ENCODE data around the gene ANXA11.

The ANXA11 gene

DNA sequence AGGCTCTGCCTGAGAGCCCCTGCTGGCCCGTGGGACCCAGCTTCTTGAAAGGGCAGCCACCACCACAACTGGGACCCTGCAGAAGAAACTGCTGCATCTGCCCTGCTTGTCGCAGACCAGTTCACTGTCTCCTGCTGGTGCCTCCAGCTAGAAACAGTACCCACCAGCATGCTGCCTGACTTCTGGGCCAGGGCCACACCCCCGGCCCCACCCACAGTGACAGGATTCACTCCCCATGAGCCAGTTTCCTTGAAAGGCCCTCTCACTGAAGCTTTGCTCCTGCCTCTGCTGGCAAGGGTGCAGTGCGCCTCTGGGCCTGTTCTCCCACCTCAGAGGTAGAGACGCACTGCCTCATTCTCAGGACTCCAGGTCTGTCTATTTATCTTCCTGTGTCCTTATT lies 32.4 kb downstream of the ANXA11 start:
- no peak for TF ChIP-seq CTCF (IDR thresholded peaks at IDR 0.05; ENCODE audit: low read depth, low read length)
- H3K4me3 ChIP-seq (ENCODE audit: low read depth, low read length), result no peak overlapping the region

DNA sequence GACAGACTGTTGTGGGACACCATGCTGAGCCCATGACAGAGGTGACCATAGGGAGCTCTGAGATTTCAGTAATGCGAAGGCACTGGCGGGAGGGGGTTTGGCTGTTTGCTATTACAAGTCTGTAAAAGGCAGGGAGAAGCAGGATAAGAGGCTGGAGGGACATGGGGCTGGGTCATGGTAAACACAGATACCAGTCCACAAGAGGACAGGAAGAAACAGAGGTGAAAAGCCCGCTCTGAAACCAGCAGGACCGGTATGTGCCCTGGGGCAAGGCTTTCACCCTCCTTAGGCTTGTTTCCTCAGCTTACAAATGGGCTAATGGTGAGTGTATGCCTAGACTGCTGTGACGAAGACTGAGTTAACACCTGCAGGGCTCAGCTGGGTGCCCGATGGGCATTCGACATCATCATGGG lies 34.1 kb downstream of the ANXA11 start:
- no peak for TF ChIP-seq CTCF (IDR thresholded peaks at IDR 0.05; ENCODE audit: low read depth, low read length)
- H3K4me3 ChIP-seq (ENCODE audit: low read depth, low read length), result no peak overlapping the region

- H3K4me3 ChIP-seq (ENCODE audit: low read depth, low read length), result no peak overlapping the region
- no peak for TF ChIP-seq CTCF (IDR thresholded peaks at IDR 0.05; ENCODE audit: low read depth, low read length)
These were observed 34.7 kb downstream of the ANXA11 start for GRCh38 chr10:80170641-80171040.

DNA sequence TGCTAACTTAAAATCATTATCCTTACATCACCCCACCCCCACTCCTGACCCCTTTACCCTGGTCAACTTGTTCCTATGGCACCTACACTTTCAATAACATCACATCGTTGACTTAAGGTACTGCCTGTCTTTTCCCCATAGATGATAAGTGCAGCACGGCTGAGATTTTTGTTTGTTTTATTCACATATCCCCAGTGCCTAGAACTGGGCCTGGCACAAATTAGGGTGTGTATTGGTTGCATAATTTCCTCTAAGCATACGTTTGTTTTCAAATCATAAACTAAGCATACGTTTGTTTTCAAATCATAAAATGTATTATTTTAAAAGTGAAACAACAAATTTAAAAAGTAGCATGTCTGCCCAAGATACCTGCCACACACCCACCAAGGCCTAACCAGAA lies 35.3 kb downstream of the ANXA11 start:
- no peak for TF ChIP-seq CTCF (IDR thresholded peaks at IDR 0.05; ENCODE audit: low read depth, low read length)
- no peak overlapping the region for H3K4me3 ChIP-seq (ENCODE audit: low read depth, low read length)

DNA sequence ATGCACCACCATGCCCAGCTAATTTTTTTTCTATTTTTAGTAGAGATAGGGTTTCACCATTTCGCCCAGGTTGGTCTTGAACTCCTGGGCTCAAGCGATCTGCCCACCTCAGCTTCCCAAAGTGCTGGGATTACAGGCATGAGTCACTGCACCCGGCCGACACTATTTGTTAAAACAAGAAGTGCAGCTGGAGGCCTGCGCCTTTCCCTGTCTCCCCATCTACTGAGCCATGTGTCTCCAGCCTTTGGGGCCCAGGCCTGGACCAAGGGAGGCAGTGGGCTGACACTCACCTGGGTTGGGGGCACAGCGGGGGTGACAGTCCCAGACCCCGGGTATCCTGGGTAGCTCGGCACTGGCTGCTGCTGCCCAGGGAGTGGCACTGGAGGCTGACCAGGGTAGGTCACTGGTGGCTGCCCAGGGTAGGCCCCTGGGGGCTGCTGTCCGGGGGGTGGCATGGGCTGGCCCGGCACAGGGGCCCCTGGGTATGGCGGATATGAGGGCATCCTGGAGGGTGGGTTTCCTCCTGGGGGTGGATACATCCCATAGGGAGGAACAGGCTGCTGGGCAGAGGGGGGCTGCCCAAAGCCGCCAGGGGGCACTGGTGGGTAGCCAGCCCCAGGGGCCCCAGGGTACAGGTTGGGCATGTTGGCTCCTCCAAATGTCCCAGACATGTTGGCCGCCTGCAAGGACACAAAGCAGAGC lies 36.5 kb downstream of the ANXA11 start:
- no peak for TF ChIP-seq CTCF (IDR thresholded peaks at IDR 0.05; ENCODE audit: low read depth, low read length)
- H3K4me3 ChIP-seq (ENCODE audit: low read depth, low read length), result no peak overlapping the region

DNA sequence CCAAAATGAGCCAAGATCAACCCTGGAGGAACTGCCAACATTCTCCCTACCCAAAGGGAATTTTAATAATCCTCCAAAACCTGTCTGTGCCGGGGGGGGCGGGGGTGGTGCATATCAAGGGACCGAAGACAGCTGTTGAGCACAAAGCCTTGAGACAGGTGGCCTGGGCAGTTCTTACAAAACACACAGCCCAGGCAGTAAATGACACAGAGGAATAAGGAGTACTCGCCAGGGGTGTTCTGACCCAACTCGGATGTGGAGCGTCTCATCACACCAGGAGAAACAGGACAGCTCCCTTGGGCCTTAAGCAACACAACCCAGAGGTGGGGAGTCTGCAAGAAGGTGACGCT lies 37.2 kb downstream of the ANXA11 start:
- TF ChIP-seq CTCF (IDR thresholded peaks at IDR 0.05; ENCODE audit: low read depth, low read length), result no peak

DNA sequence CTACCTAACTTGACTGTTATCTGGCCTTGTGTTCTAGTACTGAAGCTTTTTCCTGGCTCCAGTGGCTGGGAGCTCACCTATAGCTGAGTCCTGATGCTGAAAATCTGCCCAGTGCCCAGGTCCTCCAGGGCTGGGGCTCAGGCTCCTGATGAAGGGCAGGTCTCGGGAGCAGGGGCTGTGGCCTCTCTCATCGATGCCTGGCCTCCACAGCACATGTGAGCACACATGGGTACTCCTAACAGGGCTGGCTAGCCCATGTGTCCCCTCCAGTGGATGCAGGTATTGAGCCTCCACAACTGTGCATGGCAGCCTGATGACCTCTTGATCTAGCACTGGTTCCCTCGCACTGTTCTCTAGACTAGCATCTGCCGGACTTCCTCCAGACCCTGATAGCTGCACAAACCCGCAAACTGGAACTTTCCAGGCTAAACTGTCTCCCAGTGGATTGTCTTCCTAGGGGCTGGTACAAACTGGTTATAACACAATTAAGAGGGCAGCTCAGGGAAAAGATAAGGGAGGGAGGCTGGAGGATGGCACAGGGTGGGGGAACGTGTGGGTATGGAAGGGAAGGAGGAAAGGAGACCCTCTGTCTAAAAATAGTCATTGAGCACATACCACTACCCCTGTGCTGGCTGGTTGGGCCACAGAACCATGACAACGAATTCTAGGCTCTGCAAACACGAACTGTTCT lies 37.7 kb downstream of the ANXA11 start:
- no peak for TF ChIP-seq CTCF (IDR thresholded peaks at IDR 0.05; ENCODE audit: low read depth, low read length)

More for the DNA sequence above, 37.2 kb downstream of the ANXA11 start:
- H3K4me3 ChIP-seq (ENCODE audit: low read depth, low read length), result no peak overlapping the region

More for the DNA sequence above, 37.7 kb downstream of the ANXA11 start:
- H3K4me3 ChIP-seq (ENCODE audit: low read depth, low read length), result no peak overlapping the region
